Keratinocyte (primary cell): ENCODE data around the gene CPOX. TPM values are rescaled to one million over a fixed set of nuclear protein-coding genes. Genes with fewer than 3 reads are reported as not detected.

Experiments used
- DNase-seq: peaks from one replicate; pipeline ENCODE4 v3.0.0-alpha.2; 2011; ENCODE audit warnings: low read depth, missing footprints, low spot score
- FAIRE-seq: peaks from 2 replicates; lab custom pipeline; 2011; peaks lifted over from hg19 to GRCh38; lab: Jason Lieb, UNC
- H2AFZ ChIP-seq: 2 replicates; pipeline ENCODE4 v1.6.0; 2012; ENCODE audit warnings: low read length, control low read depth, inconsistent platforms; ENCODE audit not compliant: control insufficient read depth
- H3K27ac ChIP-seq: 2 replicates; pipeline ENCODE4 v1.5.1; 2011; ENCODE audit warnings: low read length; ENCODE audit not compliant: control insufficient read depth, insufficient read depth
- H3K27me3 ChIP-seq: 3 replicates; pipeline ENCODE4 v1.6.0; 2011; ENCODE audit warnings: low read length; ENCODE audit not compliant: control insufficient read depth, insufficient read depth; ENCODE audit errors: extremely low read depth
- H3K36me3 ChIP-seq, 2 experiments: 2 replicates in 1 of 2; 3 replicates in 1 of 2; pipeline ENCODE4 v1.5.1; 2011; ENCODE audit warnings: low read length in 2 of 2, mild to moderate bottlenecking in 1 of 2; ENCODE audit not compliant: control insufficient read depth in 2 of 2, insufficient read depth in 2 of 2; ENCODE audit errors: extremely low read depth in 1 of 2
- H3K4me1 ChIP-seq: 3 replicates; pipeline ENCODE4 v1.5.1; 2011; ENCODE audit warnings: low read length; ENCODE audit not compliant: control insufficient read depth, insufficient read depth; ENCODE audit errors: extremely low read depth
- H3K4me2 ChIP-seq: 3 replicates; pipeline ENCODE4 v1.6.0; 2011; ENCODE audit warnings: low read depth, low read length; ENCODE audit not compliant: control insufficient read depth, insufficient read depth; ENCODE audit errors: extremely low read depth
- H3K4me3 ChIP-seq, 3 experiments: fragments of 200-600 bp in 1 of 3; sonication (generic) in 1 of 3; 2 replicates in 2 of 3; 3 replicates in 1 of 3; pipeline ENCODE4 v1.5.1; 2011 to 2016; ENCODE audit warnings: low read length in 3 of 3, mild to moderate bottlenecking in 3 of 3, control low read depth in 2 of 3, inconsistent platforms in 1 of 3, low read depth in 1 of 3, mixed read lengths in 1 of 3, mixed run types in 1 of 3, moderate library complexity in 1 of 3; ENCODE audit not compliant: control insufficient read depth in 2 of 3, insufficient read depth in 2 of 3; ENCODE audit errors: extremely low read depth in 1 of 3
- H3K79me2 ChIP-seq: 2 replicates; pipeline ENCODE4 v1.6.0; 2012; ENCODE audit warnings: low read length; ENCODE audit not compliant: control insufficient read depth, insufficient read depth
- H3K9ac ChIP-seq: 3 replicates; pipeline ENCODE4 v1.6.0; 2011; ENCODE audit warnings: low read length; ENCODE audit not compliant: control insufficient read depth, insufficient read depth; ENCODE audit errors: extremely low read depth
- H3K9me1 ChIP-seq: 3 replicates; pipeline ENCODE4 v1.6.0; 2011; ENCODE audit warnings: low read length; ENCODE audit not compliant: control insufficient read depth, insufficient read depth; ENCODE audit errors: extremely low read depth
- H3K9me3 ChIP-seq: 2 replicates; pipeline ENCODE4 v1.5.1; 2012; ENCODE audit warnings: low read depth, low read length; ENCODE audit not compliant: control insufficient read depth
- H4K20me1 ChIP-seq: 3 replicates; pipeline ENCODE4 v1.6.0; 2011; ENCODE audit warnings: low read length; ENCODE audit not compliant: control insufficient read depth, insufficient read depth; ENCODE audit errors: extremely low read depth
- CTCF ChIP-seq, 3 experiments: IDR thresholded peaks in 1 of 3; conservative IDR thresholded peaks in 1 of 3; optimal IDR thresholded peaks in 1 of 3; 2 replicates in 2 of 3; 3 replicates in 1 of 3; pipeline versions ENCODE3 to v1.5.1; 2011; ENCODE audit warnings: low read length in 3 of 3, mild to moderate bottlenecking in 3 of 3, moderate library complexity in 2 of 3, control low read depth in 1 of 3, inconsistent platforms in 1 of 3; ENCODE audit not compliant: insufficient read depth in 2 of 3; ENCODE audit errors: extremely low read depth in 1 of 3
- EZH2 ChIP-seq: IDR thresholded peaks from one replicate; pipeline ENCODE4 v1.6.1; 2012; ENCODE audit warnings: inconsistent platforms, mild to moderate bottlenecking, low read length, moderate library complexity
- dilution Hi-C: fragments of 300-500 bp; cut with MboI; formaldehyde crosslinking; loops from one replicate; pipeline ENCODE4 v1.7.0; 2020; ENCODE audit warnings: low sequenced_read_pairs; ENCODE audit not compliant: extremely low pct_ligation_motif_present
- polyA plus RNA-seq, 5 experiments: library from polyadenylated mRNA; depleted of rRNA in 3 of 5; stranded (reverse) in 3 of 5; stranded (forward) in 1 of 5; unstranded in 1 of 5; fragments of >200 nt; gene quantifications; 1 replicate in 1 of 5; 2 replicates in 3 of 5; 3 replicates in 1 of 5; pipeline versions ENCODE4 v1.2.1 to v1.2.3, GENCODE V29; 2011 to 2012; ENCODE audit warnings: missing spikeins in 2 of 5, low read depth in 1 of 5, low replicate concordance in 1 of 5

The CPOX gene
- polyA plus RNA-seq, 1 donor (not counting 4 experiments of a cell fraction or from before 2014, with no cell fraction given) = 29.4 TPM

DNA sequence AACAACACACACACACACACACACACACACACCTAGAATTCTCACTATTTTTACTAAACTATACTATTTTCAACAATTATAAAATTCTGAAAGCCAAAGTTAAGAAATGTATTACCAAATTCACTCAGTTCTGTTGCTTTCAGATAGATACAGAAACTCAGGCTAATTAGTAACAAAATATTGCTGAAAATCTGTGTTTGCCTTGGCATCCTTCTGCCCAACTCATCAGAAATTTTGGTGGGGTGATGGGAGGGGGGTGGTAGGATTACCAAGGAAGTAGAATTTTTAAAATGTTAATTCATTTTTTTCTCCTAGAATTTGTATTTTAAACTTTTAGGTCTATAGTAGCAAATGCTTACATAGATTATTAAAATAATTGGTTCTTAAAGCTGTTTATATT is 2.7 kb upstream of the CPOX start:
- no peaks in the 10 kb centered on the region for H3K9me3 ChIP-seq
- dilution Hi-C loops = no loop called here
- no peaks in the 10 kb centered on the region for H3K9me1 ChIP-seq
- FAIRE-seq (no peak), DNase-seq (no peak)
- H3K4me3 ChIP-seq = no peak overlapping the region
- no peaks in the 10 kb centered on the region for H4K20me1 ChIP-seq
- no peaks in the 10 kb centered on the region for H3K36me3 ChIP-seq
- no peaks in the 10 kb centered on the region for H3K27me3 ChIP-seq
- H3K4me2 ChIP-seq = no peak overlapping the region
- TF ChIP-seq EZH2 (no peak), CTCF (optimal IDR thresholded peaks at IDR 0.05 in 1 of 3, IDR thresholded peaks at IDR 0.05 in 1 of 3, conservative IDR thresholded peaks at IDR 0.05 in 1 of 3; ENCODE audit: extremely low read depth in 1 of 3, insufficient read depth in 2 of 3, low read length in 3 of 3) (no peak)
- H3K4me1 ChIP-seq = peaks cover 9% of the 10 kb centered on the region
- H3K9ac ChIP-seq = no peak overlapping the region
- H3K79me2 ChIP-seq = peaks cover 12% of the 10 kb centered on the region
- H2AFZ ChIP-seq = no peak overlapping the region
- H3K27ac ChIP-seq = no peak overlapping the region

- H4K20me1 ChIP-seq = no peaks in the 10 kb centered on the region
- H3K4me3 ChIP-seq = no peak overlapping the region
- no peak overlapping the region for H2AFZ ChIP-seq
- DNase-seq (no peak), FAIRE-seq (no peak)
- H3K4me1 ChIP-seq = peaks cover 9% of the 10 kb centered on the region
- no peak for TF ChIP-seq EZH2
- no peak for TF ChIP-seq CTCF (optimal IDR thresholded peaks at IDR 0.05 in 1 of 3, IDR thresholded peaks at IDR 0.05 in 1 of 3, conservative IDR thresholded peaks at IDR 0.05 in 1 of 3; ENCODE audit: extremely low read depth in 1 of 3, insufficient read depth in 2 of 3, low read length in 3 of 3)
- dilution Hi-C loops = no loop called here
- H3K36me3 ChIP-seq = peaks cover 0 to 4% of the 10 kb centered on the region in 2 experiments
- no peaks in the 10 kb centered on the region for H3K9me1 ChIP-seq
- H3K9ac ChIP-seq = no peak overlapping the region
- H3K27ac ChIP-seq = no peak overlapping the region
- no peak overlapping the region for H3K4me2 ChIP-seq
- H3K79me2 ChIP-seq = peaks cover 12% of the 10 kb centered on the region
- H3K9me3 ChIP-seq = no peaks in the 10 kb centered on the region
- H3K27me3 ChIP-seq = no peaks in the 10 kb centered on the region
These were observed 1.4 kb upstream of the CPOX start for GRCh38 chr3:98594628-98595324.
